CD4-positive, alpha-beta T cell treated with Interleukin-17A for 1 hour (primary cell): ENCODE measurements around the gene KCP.
"Not testable (repeated sequence)": the region's sequence is repeated elsewhere in the genome, so short reads cannot be mapped to it uniquely, and the experiment has no call there.

ENCODE experiments used
- DNase-seq: peaks from one replicate; pipeline ENCODE4 v3.0.0-alpha.2; 2020

KCP gene

DNA sequence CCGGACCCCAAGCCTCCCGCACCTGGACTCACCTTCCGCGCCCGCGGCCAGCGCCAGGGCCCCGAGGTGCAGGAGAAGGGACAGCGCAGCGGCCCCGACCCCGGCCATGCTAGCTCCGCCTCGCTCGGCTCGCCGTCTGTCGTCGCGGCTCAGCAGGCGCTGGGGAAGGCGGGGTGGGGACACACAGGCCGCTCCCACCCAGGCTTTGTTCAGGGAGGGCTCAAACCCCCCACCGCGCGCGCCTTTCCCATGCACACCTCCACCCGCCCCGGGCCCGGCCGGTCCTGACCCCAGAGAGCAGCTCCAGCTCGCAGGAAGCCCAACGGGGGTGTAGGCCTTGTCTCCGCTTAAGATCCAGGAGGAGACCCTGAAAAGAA lies at the start of gene KCP:
KCP (minus strand) TSS at position 141 of the 377 bp plus-strand sequence; CDS start at position 108, 33 bp downstream.
- DNase-seq: no peak

DNA sequence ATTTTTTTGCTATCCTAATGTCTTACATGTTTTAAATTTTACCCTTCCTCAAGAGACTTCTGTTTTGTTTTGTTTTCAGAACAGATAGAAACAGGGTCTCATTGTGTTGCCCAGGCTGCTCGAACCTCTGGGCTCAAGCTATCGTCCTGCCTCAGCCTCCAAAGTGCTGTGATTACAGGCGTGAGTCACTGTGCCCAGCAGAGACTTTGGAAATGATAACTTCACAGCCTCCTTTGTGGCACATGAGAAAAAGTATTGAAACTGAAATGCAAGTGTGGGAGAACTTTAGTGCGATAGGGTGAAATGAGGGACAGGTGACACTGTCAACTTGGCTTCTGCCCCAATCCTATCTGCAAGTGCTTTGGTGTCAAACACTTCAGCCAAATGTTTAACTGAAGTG lies 48.8 kb upstream of the KCP start:
- no peak for DNase-seq

GRCh38 chr7:128955981-128956380 lies 45.5 kb upstream of the KCP start:
- no peak for DNase-seq

DNA sequence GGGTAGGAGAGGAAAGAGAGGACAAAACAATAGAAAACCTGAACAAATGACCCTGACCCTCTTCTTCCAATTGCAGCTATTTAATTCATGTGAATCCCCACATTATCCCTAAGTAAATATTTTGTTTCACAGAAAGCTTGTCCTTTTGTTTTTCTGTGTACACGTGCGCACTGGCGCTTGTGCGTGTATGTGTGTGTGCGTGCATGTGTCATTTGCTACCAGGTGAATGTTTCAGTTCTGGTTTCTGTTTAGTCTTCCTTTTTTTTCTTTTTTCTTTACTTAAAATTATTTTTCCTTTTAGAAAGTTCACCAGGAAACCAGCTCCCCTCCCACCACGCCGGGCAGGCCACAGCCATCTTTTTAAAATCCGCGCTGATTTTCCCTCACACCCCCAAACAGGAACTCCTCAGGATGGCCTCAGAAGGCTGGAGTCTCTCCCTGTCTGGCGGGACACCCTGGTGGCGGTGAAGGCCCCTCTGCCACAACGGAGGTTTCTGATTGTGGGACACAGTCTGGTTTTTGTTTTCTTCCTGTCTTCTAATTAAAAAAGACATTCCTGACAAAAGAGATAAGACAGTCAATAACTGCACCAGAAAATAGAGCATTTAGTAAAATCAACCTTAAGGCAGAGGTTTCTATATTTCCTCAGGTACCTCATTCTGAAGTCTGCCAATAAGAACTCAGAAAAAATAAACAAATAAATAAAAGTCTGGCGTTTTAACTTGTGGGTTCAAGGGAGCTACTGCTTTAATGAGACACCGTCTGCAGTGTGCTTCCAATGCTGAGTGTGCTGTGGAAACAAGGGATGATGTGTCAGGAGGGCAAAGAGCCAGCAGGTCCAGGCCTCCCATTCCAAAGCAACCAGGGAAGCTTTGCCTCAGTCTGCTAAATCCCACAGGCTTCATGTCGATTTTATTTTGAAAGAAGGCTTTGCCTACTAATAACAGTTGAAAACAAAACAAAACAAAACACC lies 44.6 kb upstream of the KCP start:
- DNase-seq: no peak

DNA sequence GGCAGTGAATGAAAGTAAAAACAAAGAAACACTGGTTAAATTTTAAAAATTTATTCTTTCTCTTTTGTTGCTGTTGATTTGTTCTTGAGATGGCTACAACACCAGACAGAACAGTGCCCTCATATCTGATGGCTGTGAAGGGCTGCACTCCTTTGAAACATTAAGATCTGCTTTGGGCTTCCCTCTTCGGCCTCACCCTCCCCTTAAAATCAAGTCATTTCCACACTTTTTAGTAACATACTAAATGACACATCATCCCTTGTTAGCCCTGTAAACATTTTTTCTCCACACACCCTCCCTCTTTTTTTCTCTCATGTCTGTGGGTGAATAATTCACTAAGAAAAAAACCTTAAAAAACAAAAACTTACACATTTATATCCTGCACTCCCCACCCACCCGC lies 43.6 kb upstream of the KCP start:
- DNase-seq: no peak

DNA sequence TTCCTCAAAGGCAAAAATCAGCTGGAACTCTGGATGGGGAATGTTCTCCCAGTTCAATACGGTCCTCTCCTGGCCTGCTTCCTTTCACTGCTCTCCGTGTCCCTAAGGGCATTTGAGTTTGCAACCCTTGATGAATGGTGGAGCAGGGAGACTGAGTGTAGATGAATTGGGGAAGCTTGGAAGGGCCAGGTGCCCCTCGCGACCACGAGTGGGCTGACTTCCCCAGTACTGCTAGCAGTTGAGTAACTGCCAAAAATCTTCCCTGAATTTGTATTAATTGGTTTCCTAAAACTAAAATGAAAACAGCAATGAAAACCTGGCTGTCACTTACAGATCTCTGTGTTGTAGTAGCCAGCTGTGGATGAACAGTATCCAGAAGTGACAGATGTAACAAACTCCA lies 40.8 kb upstream of the KCP start:
- DNase-seq: no peak

- DNase-seq: no peak
Observed at GRCh38 chr7:128948976-128949760, 38.7 kb upstream of the KCP start.

DNA sequence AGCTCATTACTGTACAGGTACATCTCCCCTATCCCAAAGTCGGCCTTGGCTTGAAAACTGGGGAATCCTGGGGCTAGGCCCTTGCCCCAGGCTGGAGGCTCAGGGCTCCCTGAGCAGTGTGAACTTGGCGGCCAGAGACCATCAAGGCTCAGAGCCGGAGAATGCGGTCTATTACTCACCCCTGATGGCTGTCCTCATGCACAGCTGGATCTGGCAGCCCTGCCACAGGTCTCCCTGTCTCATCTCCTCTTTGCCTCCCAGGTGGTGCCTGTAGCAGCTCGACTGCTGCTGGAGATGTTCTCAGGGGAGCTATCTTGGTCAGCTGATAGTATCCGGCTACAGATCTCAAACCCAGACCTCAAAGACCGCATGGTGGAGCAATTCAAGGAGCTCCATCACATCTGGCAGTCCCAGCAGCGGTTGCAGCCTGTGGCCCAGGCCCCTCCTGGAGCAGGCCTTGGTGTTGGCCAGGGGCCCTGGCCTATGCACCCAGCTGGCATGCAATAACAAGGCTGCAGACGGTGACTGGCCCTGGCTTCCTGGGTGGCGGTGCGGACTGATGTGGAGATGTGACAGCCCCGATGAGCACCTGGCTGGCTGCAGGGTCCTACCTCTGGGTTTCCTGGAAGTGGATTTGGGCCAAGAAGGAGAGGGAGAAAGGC lies 37.9 kb upstream of the KCP start:
- no peak for DNase-seq

- no peak for DNase-seq
Observed at GRCh38 chr7:128947854-128948253, 37.3 kb upstream of the KCP start.

DNA sequence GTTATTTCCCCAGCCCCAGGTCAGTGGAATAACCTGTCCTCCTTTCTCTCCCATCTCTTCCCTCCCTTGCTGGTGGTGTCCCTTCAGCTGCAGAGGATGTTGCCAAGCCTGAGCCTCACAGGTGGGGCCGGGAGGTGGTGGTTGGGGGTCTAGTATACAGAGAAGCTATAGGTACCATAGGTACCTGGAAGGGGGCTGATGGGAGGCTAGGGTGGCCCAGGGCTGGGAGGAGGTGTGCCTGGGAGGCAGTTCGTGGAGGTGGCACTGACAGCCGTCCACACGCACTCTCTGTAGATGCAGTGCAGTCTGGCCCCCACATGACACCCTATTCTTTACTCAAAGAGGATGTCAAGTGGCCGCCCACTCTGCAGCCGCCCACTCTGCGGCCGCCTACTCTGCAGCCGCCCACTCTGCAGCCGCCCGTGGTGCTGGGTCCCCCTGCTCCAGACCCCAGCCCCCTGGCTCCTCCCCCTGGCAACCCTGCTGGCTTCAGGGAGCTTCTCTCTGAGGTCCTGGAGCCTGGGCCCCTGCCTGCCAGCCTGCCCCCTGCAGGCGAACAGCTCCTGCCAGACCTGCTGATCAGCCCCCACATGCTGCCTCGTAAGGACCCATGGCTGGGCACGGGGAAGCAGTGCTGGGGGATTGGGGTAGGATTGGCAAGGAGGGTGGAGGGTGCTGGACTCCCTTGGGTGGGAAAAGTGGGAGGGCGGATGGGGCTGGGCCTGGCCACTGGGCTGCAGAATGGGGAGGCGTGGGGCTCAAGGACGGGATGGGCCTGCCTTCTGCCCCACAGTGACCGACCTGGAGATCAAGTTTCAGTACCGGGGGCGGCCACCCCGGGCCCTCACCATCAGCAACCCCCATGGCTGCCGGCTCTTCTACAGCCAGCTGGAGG lies 36.7 kb upstream of the KCP start:
- DNase-seq: no peak

GRCh38 chr7:128945668-128946366 lies 35.3 kb upstream of the KCP start:
- no peak for DNase-seq

GRCh38 chr7:128944487-128945236 lies 34.2 kb upstream of the KCP start:
- DNase-seq: no peak

GRCh38 chr7:128943251-128943650 lies 32.7 kb upstream of the KCP start:
- DNase-seq: not testable (repeated sequence)

- no peak for DNase-seq
Observed at GRCh38 chr7:128941946-128942526, 31.5 kb upstream of the KCP start.

GRCh38 chr7:128941323-128941890 lies 30.9 kb upstream of the KCP start:
- DNase-seq: no peak

DNA sequence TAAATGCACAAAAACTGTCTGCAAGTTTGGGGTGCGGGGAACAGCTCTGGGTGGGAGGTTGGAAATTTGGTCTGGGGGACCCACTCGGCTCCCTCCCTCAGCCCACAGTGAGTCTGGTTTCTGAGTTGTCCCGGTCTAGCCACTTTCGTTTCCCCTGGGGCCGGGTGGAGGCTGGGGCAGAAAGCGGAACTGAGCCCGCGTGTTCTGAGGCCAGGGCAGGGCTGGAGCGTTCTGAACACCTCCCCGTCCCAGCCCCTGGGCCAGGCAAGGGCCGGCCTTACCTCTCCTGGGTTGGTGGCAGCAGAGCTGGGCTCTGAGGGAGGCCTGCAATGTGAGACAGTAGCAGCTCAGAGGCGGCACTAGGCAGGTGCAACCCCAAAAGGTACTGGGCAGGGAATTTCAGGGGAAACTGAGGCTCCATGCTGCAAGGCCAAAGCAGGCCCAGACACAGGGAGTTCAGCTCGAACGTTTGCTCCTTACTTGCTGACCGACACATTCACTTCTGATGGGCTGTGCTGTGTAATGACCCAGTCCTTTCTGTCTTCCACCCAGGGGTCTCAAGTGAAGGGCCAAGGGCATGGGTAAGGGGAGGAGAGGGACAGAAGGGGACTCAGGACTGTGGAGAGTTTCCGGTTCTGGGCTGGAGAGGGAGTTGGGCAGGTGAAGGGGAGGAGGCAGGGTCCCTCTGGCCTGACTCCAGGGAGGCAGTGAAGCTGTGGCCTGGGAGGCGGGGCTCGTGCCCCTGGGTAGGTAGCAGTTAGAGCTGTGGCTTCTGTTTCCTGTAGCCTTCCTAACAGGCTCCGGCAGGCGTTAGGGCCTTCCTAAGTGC lies 30.2 kb upstream of the KCP start:
- DNase-seq: peak; percentile 30

DNA sequence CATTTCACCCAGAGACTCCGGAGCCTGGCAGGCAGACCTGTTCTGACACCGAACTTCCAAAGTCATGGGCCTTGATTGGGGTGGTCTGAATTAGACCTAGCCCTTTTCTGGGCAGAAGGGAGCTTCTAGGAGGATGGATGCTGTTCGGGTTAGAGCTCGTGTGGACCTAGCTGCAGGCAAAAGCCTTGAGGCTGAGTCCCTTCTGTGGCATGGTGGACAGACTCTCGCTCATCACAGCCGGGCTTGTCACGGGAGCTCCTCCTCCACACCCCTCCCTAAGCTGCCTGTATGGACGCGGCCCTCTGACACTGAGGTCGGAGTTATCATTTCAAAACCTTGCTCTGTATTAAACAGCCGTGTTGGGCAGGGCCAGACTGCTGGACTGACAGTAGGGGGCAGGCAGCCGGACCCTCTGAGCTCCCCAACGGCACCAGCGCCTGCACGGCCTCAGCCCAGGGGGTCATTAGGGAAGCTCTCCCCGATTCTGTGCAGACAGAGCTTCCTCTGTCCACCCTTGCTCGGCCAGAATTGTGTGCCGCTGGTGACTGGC lies 29.4 kb upstream of the KCP start:
- no peak for DNase-seq

GRCh38 chr7:128939075-128939860 lies 28.8 kb upstream of the KCP start:
- peak; percentile 39 for DNase-seq
